Spleen (tissue), 7 donors: ENCODE measurements around the gene PIGQ.
"Not testable (repeated sequence)": the region's sequence is repeated elsewhere in the genome, so short reads cannot be mapped to it uniquely, and the experiment has no call there.

ENCODE experiments used
- POLR2A ChIP-seq, 3 donors: fragments of 450-650 bp; IDR thresholded peaks; one replicate each; pipeline ENCODE4 v1.5.1; 2017; ENCODE audit warnings: antibody characterized with exemption in 3 of 3, mild to moderate bottlenecking in 1 of 3
- TF ChIP-seq, protein P1 (sequence below), 11 experiments: fragments of 200-600 bp in 7 of 11; fragments of 450-650 bp in 4 of 11; sonication (generic) in 4 of 11; IDR thresholded peaks in 8 of 11; conservative IDR thresholded peaks in 3 of 11; 1 replicate in 7 of 11; 2 replicates in 4 of 11; pipeline versions ENCODE4 v1.4.0 to v1.8.0; 2016 to 2021; ENCODE audit warnings: antibody characterized with exemption in 11 of 11, inconsistent platforms in 4 of 11, mild to moderate bottlenecking in 1 of 11
- donor health status: DM: no; HTN: no; CAD: no; lungs with moderate emphysema.
- donor health status: DM: no; HTN: no; CAD: no.
- donor health status: DM: no; HTN: no; CAD: no.

DNA sequence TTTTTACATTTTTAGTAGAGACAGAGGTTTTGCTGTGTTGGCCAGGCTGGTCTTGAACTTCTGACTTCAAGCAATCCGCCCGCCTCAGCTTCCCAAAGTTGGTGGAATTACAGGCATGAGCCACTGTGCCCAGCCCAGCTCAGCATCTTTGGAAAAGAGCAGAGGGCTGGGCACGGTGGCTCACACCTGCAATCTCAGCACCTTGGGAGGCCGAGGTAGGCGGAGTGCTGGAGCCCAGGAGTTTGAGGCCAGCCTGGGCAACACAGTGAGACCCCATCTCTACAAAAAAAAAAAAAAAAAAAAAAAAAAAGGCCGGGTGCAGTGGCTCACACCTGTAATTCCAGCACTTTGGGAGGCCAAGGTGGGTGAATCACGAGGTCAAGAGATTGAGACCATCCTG lies 27.9 kb downstream of the PIGQ start:
- TF ChIP-seq, protein P1, sequence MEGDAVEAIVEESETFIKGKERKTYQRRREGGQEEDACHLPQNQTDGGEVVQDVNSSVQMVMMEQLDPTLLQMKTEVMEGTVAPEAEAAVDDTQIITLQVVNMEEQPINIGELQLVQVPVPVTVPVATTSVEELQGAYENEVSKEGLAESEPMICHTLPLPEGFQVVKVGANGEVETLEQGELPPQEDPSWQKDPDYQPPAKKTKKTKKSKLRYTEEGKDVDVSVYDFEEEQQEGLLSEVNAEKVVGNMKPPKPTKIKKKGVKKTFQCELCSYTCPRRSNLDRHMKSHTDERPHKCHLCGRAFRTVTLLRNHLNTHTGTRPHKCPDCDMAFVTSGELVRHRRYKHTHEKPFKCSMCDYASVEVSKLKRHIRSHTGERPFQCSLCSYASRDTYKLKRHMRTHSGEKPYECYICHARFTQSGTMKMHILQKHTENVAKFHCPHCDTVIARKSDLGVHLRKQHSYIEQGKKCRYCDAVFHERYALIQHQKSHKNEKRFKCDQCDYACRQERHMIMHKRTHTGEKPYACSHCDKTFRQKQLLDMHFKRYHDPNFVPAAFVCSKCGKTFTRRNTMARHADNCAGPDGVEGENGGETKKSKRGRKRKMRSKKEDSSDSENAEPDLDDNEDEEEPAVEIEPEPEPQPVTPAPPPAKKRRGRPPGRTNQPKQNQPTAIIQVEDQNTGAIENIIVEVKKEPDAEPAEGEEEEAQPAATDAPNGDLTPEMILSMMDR (IDR thresholded peaks at IDR 0.05 in 8 of 11, conservative IDR thresholded peaks at IDR 0.05 in 3 of 11) = not testable (repeated sequence)
- not testable (repeated sequence) for TF ChIP-seq POLR2A (IDR thresholded peaks at IDR 0.05)
